Esophagus mucosa (tissue), 1 donor: ENCODE results near the gene CNOT2. TPM values are rescaled to one million over a fixed set of nuclear protein-coding genes. Genes with fewer than 3 reads are reported as not detected.
A peak's percentile ranks its signal among the peaks of the same experiment; 100 is the strongest.
"Not testable (repeated sequence)": the region's sequence is repeated elsewhere in the genome, so short reads cannot be mapped to it uniquely, and the experiment has no call there.

Experiments
- ATAC-seq: fragments of 200-7000 bp; cut with Tn5 transposase; one replicate; pipeline ENCODE4 v1.9.1; 2020
- total RNA-seq: library from RNA; stranded (reverse); gene quantifications from one replicate; pipeline ENCODE4 v1.2.4, GENCODE V29; 2023
- donor health status: DM: yes; HTN: yes; CAD: no.

The CNOT2 gene
- total RNA-seq, 1 donor from 2014 or later = 35.8 TPM

DNA sequence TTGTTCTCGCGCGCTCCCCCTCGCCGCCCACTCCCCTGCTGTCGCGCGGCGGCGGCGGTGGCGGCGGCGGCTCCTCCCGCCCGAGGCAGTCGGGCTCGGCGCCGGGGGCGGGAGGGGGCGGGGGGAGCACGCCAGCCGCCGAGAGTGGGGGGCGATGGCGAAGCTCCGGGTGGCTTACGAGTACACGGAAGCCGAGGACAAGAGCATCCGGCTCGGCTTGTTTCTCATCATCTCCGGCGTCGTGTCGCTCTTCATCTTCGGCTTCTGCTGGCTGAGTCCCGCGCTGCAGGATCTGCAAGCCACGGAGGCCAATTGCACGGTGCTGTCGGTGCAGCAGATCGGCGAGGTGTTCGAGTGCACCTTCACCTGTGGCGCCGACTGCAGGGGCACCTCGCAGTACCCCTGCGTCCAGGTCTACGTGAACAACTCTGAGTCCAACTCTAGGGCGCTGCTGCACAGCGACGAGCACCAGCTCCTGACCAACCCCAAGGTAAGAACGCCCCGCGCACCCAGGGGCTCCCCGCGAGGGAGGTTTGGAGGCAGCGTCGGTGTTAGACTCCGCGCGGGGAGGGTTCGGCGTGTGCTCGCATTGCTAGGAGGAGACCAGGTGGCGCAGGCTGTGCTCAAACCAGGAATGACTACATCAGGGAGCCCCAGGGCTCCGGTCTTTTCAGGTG is 123.5 kb downstream of the CNOT2 start:
- peak; percentile 63 for ATAC-seq

DNA sequence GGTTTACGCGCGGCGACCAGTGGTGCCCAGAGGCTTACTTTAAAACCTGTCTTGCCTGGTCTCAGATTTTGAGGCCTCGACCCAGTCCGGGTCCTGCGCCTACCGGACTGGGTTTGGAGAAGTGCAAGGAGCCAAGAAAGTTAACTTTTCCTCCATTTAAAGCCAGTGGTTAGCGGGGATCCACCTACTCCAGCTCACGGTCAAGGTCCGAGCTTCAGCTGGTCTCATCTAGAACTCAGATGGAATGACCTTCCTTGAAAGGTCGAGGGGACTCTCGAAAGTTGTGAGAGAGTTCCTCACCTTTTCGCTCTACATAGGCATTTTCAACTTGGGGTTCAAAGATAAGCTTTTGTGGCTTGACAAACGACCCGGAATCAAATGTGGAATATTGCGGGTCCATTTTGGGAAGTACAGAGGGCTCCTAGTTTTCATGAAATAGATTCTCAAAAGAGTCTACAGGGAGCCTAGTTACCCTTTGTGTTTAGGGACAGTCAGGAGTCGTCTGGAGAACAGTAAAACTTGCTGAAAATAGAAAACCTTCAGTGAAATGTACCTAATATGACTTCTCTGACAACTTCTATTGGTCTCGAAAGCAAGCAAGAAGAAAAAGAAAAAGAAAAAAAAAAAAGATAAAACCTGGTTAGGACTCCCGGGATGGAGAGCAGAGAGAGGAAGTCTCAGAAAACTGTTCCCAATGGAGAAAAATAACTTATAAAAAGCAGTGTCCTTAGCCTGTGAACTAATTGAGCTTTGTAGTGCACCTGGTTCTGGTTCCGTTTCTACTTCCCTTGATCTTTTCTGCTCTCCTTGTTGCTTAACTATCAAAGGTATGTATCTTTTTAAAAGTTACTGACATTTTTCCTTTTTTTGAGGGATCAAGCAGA is 124.3 kb downstream of the CNOT2 start:
- no peak for ATAC-seq

DNA sequence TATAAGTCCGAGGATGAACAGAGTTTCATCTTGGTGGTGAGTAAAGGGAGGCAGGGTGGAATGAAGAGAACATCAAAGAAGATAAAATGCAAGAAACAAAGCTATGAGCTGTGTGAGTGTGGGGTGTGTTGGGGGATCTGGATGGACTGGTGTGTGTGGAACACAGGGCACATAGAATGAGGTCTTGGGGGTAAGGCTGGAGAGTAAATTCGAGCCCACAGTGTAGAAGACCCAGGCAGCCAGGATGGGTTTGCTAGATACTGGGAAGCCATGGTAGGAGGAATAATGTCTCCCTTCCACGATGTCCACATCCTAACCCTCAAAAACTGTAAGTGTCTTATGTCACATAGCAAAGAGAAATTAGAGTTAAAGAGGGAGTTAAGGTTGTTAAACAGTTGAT is 129.6 kb downstream of the CNOT2 start:
- ATAC-seq = no peak

GRCh38 chr12:70379846-70380245 is 136.6 kb downstream of the CNOT2 start:
- ATAC-seq = no peak

DNA sequence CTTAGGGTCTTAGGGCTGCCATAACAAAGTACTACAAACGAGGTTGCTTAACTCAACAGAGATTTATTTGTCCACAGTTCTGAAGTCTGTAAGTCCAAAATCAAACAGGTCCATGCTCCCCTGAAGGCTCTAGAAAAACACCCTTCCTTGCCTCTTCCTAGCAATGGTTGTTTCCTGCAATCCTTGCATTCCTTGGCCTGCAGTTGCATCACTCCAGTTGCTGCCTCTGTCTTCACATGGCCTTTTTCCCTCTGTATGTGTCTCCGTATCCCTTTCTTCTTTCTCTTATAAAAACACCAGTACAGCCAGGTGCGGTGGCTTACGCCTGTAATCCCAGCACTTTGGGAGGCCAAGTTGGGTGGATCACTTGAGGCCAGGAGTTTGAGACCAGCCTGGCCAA is 140.3 kb downstream of the CNOT2 start:
- no peak for ATAC-seq

DNA sequence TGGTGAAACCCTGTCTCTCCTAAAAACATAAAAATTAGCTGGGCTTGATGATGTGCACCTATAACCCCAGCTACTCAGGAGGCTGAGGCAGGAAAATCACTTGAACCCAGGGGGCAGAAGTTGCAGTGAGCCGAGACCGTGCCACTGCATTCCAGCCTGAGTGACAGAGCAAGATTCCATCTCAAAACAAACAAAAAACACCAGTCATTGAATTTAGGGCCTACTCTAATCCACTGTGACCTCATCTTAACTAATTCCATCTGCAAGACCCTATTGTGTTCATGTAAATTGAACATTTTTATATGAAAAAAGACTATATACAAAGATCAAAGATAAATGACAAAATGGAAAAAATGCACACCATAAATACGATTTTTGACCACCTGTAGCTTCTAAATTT is 140.7 kb downstream of the CNOT2 start:
- ATAC-seq = no peak

GRCh38 chr12:70386771-70387170 is 143.5 kb downstream of the CNOT2 start:
- no peak for ATAC-seq

GRCh38 chr12:70389678-70390077 is 146.4 kb downstream of the CNOT2 start:
- no peak for ATAC-seq

GRCh38 chr12:70392631-70393030 is 149.4 kb downstream of the CNOT2 start:
- ATAC-seq = not testable (repeated sequence)

DNA sequence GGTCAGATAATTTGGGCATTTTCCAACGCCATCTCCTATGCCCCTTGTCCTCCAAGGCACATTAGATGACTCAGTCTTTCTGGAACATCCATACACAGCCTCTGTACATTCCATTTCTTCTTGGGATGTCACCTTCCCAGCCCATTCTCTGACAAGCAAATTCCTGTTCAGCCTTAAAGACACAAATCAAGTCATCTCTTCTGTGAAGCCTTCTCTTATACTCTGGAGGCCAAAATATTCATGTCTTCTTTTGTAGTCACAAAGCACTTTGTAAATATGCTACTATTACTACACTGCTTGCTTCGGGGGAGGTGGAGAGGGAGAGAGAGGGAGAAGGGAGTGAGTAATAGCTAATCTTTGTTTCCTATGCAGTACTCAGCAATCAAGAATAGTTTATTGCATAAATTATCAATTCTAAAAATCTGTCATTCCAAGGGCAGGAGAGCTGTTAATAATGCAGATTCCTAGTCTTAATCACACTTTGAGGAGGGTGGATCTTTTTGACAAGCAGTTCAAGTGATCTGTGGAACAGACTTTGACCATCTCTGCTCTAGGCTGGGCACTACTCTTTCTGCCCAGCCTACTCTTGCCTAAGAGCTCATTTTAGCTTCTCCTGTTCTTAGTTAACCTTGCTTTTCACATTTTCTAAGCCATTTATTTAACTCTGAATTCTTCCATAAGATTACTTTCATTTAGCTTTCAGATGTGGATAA is 150.7 kb downstream of the CNOT2 start:
- ATAC-seq = peak; percentile 46

DNA sequence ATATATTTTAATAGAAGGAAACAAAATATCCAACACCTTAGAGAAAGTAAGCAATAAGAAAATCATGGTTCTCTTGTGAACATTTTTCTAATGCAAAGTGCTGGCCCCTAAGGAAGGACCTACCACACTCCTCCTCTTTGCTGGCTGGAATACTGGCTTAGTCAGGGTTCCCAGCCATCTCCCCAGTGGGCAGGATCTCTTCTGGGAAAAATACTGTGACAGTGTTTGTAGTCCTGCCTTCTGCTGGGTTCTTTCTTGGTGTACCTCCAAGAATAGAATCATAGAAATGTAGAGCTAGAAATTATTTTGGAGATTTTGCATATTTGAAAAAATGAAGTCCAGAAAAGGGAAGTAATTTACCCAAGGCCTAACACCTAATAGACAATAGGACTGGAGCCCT is 154.8 kb downstream of the CNOT2 start:
- no peak for ATAC-seq

- no peak for ATAC-seq
These were observed 155.6 kb downstream of the CNOT2 start for GRCh38 chr12:70398862-70399261.

- no peak for ATAC-seq
These were observed 156.1 kb downstream of the CNOT2 start for GRCh38 chr12:70399311-70399710.

DNA sequence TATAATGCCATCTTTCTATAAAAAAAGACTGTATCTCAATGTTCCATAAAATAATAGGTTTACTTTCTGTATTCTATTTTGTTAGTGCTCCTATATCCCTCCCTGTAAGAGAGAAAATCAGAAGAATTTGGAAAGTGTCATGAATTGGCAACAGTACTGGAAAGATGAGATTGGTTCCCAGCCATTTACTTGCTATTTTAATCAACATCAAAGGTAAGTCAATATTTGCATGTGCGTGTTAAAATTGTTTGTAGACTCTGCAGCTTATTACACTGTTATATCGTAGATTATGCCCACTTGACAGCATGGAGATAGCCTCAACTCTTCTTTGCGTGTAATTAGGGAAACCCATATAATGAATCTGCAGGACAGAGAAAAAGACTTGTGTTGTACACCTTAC is 156.9 kb downstream of the CNOT2 start:
- ATAC-seq = no peak

DNA sequence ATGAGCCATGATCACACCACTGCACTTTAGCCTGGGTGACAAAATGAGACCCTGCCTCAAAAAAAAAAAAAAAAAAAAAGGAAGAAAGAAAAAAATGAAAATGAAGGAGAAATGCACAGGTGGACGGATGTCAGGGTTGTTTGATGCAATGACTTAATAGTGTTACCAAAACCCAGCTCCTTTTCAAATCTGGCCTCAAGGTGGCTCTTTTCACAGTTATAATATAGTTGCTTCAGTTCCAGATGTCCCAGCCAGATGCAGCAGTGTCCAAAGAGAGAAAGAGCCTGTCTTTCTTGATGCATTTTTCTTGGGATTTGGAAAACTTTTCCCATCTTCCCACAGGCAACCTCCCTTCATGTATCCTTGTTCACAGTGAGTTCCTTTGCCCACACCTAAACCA is 159.4 kb downstream of the CNOT2 start:
- no peak for ATAC-seq

DNA sequence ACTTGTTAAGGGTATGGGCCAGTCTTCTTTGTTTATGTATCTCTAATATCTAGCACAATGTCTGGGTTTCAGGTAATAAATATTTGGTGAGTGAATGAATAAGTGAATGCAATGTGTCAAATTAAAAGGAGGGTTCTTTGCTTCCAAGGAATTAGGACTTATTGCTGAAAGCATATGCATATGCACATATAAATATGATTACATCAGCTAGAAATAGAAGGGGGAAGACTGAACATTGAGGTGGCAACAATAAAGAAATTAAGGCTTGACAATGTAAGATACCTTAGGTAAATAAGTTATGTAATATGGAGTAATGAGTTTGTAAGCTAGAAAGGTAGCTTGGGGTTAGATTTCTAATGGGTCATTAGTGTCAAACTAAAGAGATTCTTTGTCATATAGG is 160.6 kb downstream of the CNOT2 start:
- no peak for ATAC-seq

Other genes with a start within 250 kb of the CNOT2 start
- 0.76 TPM for gene KCNMB4, start 122.9 kb downstream of the CNOT2 start, total RNA-seq